ENCODE data around the gene LOXHD1. TPM values are rescaled to one million over a fixed set of nuclear protein-coding genes. Genes with fewer than 3 reads are reported as not detected.

The LOXHD1 gene
- total and polyA plus RNA-seq, 2 of the 13 experiments (the other 11 are each of a cell fraction or from before 2014, with no cell fraction given): not detected

GRCh38 chr18:46471809-46472498 is 185.1 kb downstream of the LOXHD1 start:
- intact Hi-C loops (cut with micrococcal nuclease; ENCODE audit: unreplicated experiment): no loop called here
- TF ChIP-seq HNRNPLL (IDR thresholded peaks at IDR 0.05; ENCODE audit: low read depth, low read length, poor library complexity, severe bottlenecking): no peak
- no peak for TF ChIP-seq ZNF503 (CRISPR knock-in tag; IDR thresholded peaks at IDR 0.05)
- TF ChIP-seq KLF13 (CRISPR knock-in tag; IDR thresholded peaks at IDR 0.05): no peak
- TF ChIP-seq, protein P1, sequence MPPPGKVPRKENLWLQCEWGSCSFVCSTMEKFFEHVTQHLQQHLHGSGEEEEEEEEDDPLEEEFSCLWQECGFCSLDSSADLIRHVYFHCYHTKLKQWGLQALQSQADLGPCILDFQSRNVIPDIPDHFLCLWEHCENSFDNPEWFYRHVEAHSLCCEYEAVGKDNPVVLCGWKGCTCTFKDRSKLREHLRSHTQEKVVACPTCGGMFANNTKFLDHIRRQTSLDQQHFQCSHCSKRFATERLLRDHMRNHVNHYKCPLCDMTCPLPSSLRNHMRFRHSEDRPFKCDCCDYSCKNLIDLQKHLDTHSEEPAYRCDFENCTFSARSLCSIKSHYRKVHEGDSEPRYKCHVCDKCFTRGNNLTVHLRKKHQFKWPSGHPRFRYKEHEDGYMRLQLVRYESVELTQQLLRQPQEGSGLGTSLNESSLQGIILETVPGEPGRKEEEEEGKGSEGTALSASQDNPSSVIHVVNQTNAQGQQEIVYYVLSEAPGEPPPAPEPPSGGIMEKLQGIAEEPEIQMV (CRISPR knock-in tag; IDR thresholded peaks at IDR 0.05; ENCODE audit: low read depth): no peak
- no peak for TF ChIP-seq ZNF556 (CRISPR knock-in tag; IDR thresholded peaks at IDR 0.05; ENCODE audit: borderline replicate concordance)
- TF ChIP-seq ZNF207 (IDR thresholded peaks at IDR 0.05; ENCODE audit: borderline replicate concordance): no peak
- 1% methylated on average over 3 of the region's 3 CpGs for WGBS (ENCODE audit: low lambda C conversion rate)
- no peak overlapping the region for H3K27ac ChIP-seq (ENCODE audit: extremely low read length, insufficient read depth, low read length)
- H3K36me3 ChIP-seq (replicated peaks in 1 of 2; ENCODE audit: control insufficient read depth in 1 of 2, insufficient read depth in 2 of 2, low read length in 2 of 2): no peaks in the 10 kb centered on the region
- H3K27me3 ChIP-seq (ENCODE audit: control insufficient read depth in 1 of 2, insufficient read depth in 2 of 2, low read length in 2 of 2): peaks cover 0 to 20% of the 10 kb centered on the region in 2 experiments; a peak in 1 of 5 replicates
- CTCF ChIA-PET (ENCODE audit: low intra/inter-chr PET ratio, low total read pairs): no interaction called here
- POLR2A ChIA-PET: no interaction called here
- H3K4me3 ChIP-seq (replicated peaks in 1 of 3; ENCODE audit: insufficient read depth in 1 of 3, low read depth in 2 of 3, low read length in 3 of 3): no peak overlapping the region
- in situ Hi-C loops (cut with HindIII; ENCODE audit: extremely low pct_ligation_motif_present, low pct_unique_long_range_greater_than_20kb): no loop called here
- DNase-seq (ENCODE audit: low spot score) (no peak), FAIRE-seq (no peak), ATAC-seq (no peak)
- no peaks in the 10 kb centered on the region for H4K20me1 ChIP-seq (ENCODE audit: insufficient read depth, low read length)
- BruUV-seq (replicated peaks): no TSS peak
- no peaks in the 10 kb centered on the region for H3K4me1 ChIP-seq (ENCODE audit: insufficient read depth, low read length)
- H3K9me3 ChIP-seq (ENCODE audit: low read length): no peaks in the 10 kb centered on the region
- H3K4me2 ChIP-seq (ENCODE audit: low read depth, low read length): no peak overlapping the region
- no peak overlapping the region for H3K9ac ChIP-seq (ENCODE audit: insufficient read depth, low read depth, low read length)
- H3K79me2 ChIP-seq (ENCODE audit: insufficient read depth, low read length): no peaks in the 10 kb centered on the region
- H2AFZ ChIP-seq (ENCODE audit: low read length): no peak overlapping the region
